ENCODE measurements around the gene CASQ2. TPM values are rescaled to one million over a fixed set of nuclear protein-coding genes. Genes with fewer than 3 reads are reported as not detected.
A peak's percentile ranks its signal among the peaks of the same experiment; 100 is the strongest.

CASQ2 gene
- total RNA-seq: 75.2 TPM
- polyA plus RNA-seq: 111 TPM

DNA sequence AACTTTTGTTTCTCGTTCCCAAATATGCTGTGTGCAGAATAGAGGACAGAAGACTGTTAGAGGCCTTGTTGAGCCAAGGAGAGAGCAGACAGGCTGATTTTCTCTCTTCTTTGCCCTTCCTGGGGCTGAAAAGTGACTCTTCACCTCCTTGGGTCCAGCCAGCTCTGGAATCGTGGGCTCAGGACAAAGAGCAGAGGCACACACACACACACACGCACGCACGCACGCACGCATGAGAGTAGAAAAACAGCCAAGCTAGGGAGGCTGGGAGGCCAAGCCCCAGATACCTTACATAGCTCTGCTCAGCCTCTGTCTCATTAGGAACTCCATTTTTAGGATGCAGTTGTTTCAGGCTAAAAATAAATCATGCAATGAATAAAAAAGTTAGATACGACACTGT, at the start of gene CASQ2:
CASQ2 (minus strand) TSS at position 166 of the 400 bp plus-strand sequence. CDS start 173 bp downstream, outside the sequence.
- Histone ChIP-seq H3K4me3 (ENCODE audit: low read depth, low read length) (no peak within 1 kb of the TSS), H3K27ac (ENCODE audit: low read depth) (no peak within 1 kb of the TSS), H3K36me3 (ENCODE audit: insufficient read depth) (no peaks in the 10 kb centered on the region), H3K4me1 (ENCODE audit: insufficient read depth) (no peaks in the 10 kb centered on the region)
- DNase-seq (ENCODE audit: extremely low spot score): no peak
- WGBS: 61% methylated on average over 8 of the region's 8 CpGs

DNA sequence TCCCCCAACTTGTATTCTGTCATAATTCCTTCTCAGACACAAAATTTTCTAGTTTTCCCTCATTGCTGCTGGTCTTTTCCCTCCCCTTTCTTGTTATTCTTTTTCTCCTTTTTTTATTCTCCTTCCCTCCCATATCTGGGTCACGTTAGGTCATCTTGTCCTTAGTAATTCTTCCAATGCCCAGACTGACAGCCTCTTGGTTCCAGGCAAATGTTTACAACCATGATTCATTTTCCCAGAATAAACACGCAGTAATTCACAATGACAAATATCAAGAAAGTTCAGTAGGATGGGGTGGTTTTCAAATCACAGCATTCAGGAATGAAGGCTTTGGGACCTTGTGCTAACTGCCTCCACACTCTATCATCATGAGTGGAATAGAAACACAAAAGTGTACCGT, 47.2 kb upstream of the CASQ2 start:
- DNase-seq (ENCODE audit: extremely low spot score): no peak
- Histone ChIP-seq H3K4me1 (ENCODE audit: insufficient read depth) (no peaks in the 10 kb centered on the region), H3K36me3 (ENCODE audit: insufficient read depth) (no peaks in the 10 kb centered on the region), H3K27ac (ENCODE audit: low read depth) (no peak overlapping the region), H3K4me3 (ENCODE audit: low read depth, low read length) (no peak overlapping the region)
- 69% methylated on average over 3 of the region's 3 CpGs for WGBS

DNA sequence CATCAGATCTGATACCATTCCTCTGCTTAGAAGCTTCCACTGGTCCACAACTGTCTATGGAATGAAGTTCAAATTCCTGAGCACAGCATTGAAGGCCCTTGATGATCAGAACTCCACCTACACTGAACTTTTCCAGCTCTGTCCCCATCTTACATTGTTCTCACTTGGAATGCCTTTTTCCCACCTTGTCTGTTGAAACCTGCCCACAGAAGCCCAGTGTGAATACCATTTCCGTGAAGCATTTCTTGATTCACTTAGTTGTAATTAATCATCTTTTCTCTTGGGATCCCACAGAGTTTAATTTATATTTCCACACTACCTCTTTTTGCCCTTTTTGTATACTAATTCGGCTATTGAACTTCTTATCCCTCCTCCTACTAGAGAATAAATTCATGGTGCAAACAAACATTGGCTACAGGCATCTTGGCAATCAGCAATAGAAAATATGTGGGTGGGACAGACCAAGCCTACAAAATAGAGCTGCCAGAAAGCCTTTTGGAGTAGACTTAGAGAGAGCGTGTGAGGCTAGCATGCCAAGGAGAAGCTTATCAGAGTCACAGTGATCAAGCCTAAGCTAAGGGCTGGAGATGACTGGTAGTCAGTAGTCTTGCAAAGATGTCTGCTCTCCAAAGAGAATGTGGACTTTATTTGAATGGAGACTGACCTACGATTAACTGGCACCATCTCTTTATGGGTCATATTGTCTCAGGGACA, 46.3 kb upstream of the CASQ2 start:
- Histone ChIP-seq H3K36me3 (ENCODE audit: insufficient read depth) (no peaks in the 10 kb centered on the region), H3K4me1 (ENCODE audit: insufficient read depth) (no peaks in the 10 kb centered on the region), H3K27ac (ENCODE audit: low read depth) (no peak overlapping the region), H3K4me3 (ENCODE audit: low read depth, low read length) (no peak overlapping the region)
- no peak for DNase-seq (ENCODE audit: extremely low spot score)
- 67% methylated on average over 4 of the region's 4 CpGs for WGBS

DNA sequence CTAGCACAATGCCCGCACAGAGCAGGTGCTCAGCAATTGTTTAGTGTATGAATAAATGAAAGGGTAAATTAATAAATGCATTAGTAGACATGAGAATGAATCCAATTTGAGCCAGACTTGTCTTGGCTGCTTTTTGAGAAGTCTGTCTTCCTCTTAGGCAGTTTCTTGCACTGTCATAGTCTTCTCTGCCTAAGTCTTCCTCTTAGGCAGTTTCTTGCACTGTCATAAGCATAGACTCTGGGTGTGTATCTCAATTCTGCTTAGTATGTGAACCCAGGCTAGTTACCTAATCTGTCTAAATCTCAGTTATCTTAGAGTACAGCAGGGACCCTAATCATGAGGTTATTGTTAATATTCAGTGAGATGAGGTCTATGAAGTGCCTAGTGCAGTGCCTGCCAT, 45.2 kb upstream of the CASQ2 start:
- Histone ChIP-seq H3K4me1 (ENCODE audit: insufficient read depth) (no peaks in the 10 kb centered on the region), H3K36me3 (ENCODE audit: insufficient read depth) (no peaks in the 10 kb centered on the region), H3K27ac (ENCODE audit: low read depth) (no peak overlapping the region), H3K4me3 (ENCODE audit: low read depth, low read length) (no peak overlapping the region)
- WGBS: 97% methylated on average over 1 of the region's 1 CpG
- DNase-seq (ENCODE audit: extremely low spot score): no peak

- 43% methylated on average over 3 of the region's 3 CpGs for WGBS
- DNase-seq (ENCODE audit: extremely low spot score): no peak
- no peak overlapping the region for H3K4me3 ChIP-seq (ENCODE audit: low read depth, low read length)
- no peaks in the 10 kb centered on the region for H3K4me1 ChIP-seq (ENCODE audit: insufficient read depth)
- H3K36me3 ChIP-seq (ENCODE audit: insufficient read depth): no peaks in the 10 kb centered on the region
- H3K27ac ChIP-seq (ENCODE audit: low read depth): no peak overlapping the region
Observed at GRCh38 chr1:115811140-115811828, 42.8 kb upstream of the CASQ2 start.

DNA sequence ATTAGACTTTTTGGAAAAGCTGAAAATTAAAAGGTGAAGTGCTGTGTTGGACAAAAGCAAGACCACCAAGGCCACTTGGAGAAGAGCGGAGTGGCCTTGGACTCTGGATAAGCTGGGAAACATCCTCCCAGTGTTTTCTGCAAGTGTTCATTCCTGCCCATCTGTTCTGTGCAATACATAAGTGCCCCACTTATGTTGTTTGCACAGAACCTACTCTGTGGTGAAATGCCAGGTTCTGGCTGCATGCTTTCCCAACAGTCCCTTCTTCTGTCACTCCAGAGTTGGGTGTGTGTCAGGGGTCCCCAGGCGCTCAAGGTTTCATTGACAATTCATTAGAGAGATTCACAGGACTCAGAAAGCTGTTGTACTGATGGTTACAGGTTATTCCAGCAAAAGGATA, 42.1 kb upstream of the CASQ2 start:
- Histone ChIP-seq H3K4me3 (ENCODE audit: low read depth, low read length) (no peak overlapping the region), H3K27ac (ENCODE audit: low read depth) (no peak overlapping the region), H3K4me1 (ENCODE audit: insufficient read depth) (no peaks in the 10 kb centered on the region), H3K36me3 (ENCODE audit: insufficient read depth) (no peaks in the 10 kb centered on the region)
- WGBS: 94% methylated on average over 2 of the region's 2 CpGs
- no peak for DNase-seq (ENCODE audit: extremely low spot score)

GRCh38 chr1:115809847-115810246, 41.3 kb upstream of the CASQ2 start:
- Histone ChIP-seq H3K4me1 (ENCODE audit: insufficient read depth) (no peaks in the 10 kb centered on the region), H3K4me3 (ENCODE audit: low read depth, low read length) (no peak overlapping the region), H3K36me3 (ENCODE audit: insufficient read depth) (no peaks in the 10 kb centered on the region), H3K27ac (ENCODE audit: low read depth) (no peak overlapping the region)
- 64% methylated on average over 2 of the region's 2 CpGs for WGBS
- no peak for DNase-seq (ENCODE audit: extremely low spot score)

- no peak overlapping the region for H3K27ac ChIP-seq (ENCODE audit: low read depth)
- no peaks in the 10 kb centered on the region for H3K4me1 ChIP-seq (ENCODE audit: insufficient read depth)
- DNase-seq (ENCODE audit: extremely low spot score): no peak
- no peak overlapping the region for H3K4me3 ChIP-seq (ENCODE audit: low read depth, low read length)
- H3K36me3 ChIP-seq (ENCODE audit: insufficient read depth): no peaks in the 10 kb centered on the region
Observed at GRCh38 chr1:115809076-115809475, 40.6 kb upstream of the CASQ2 start.

- peak; percentile 23 for DNase-seq (ENCODE audit: extremely low spot score)
- H3K4me1 ChIP-seq (ENCODE audit: insufficient read depth): no peaks in the 10 kb centered on the region
- H3K27ac ChIP-seq (ENCODE audit: low read depth): no peak overlapping the region
- WGBS: 8% methylated on average over 2 of the region's 2 CpGs
- no peak overlapping the region for H3K4me3 ChIP-seq (ENCODE audit: low read depth, low read length)
- no peaks in the 10 kb centered on the region for H3K36me3 ChIP-seq (ENCODE audit: insufficient read depth)
Observed at GRCh38 chr1:115807723-115808122, 39.2 kb upstream of the CASQ2 start.

- no peak for DNase-seq (ENCODE audit: extremely low spot score)
Observed at GRCh38 chr1:115805597-115805996, 37.1 kb upstream of the CASQ2 start.

DNA sequence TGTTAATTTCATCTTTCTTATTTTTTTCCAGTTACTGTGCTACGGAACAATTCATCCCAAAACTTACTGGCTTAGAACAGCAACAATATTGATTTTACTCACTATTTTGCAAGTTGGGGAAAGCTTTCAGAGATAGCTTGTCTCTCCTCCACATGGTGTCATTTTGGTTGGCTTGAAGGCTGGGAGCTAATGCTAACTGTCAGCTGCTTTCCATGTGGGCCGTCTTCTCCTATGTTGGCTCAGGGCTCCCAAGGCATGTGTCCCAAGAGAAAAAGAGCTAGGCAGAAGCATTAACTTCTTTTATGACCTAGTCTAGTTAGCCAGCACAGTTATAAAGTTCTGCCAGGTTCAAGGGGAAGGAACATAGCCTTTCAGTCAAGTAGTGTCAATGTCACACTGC, 33.9 kb upstream of the CASQ2 start:
- DNase-seq (ENCODE audit: extremely low spot score): no peak
- Histone ChIP-seq H3K4me1 (ENCODE audit: insufficient read depth) (no peaks in the 10 kb centered on the region), H3K4me3 (ENCODE audit: low read depth, low read length) (no peak overlapping the region), H3K27ac (ENCODE audit: low read depth) (no peak overlapping the region), H3K36me3 (ENCODE audit: insufficient read depth) (no peaks in the 10 kb centered on the region)
- 60% methylated on average over 2 of the region's 2 CpGs for WGBS

More at GRCh38 chr1:115805597-115805996, 37.1 kb upstream of the CASQ2 start:
- H3K36me3 ChIP-seq (ENCODE audit: insufficient read depth): no peaks in the 10 kb centered on the region
- WGBS: 88% methylated on average over 1 of the region's 1 CpG
- H3K4me1 ChIP-seq (ENCODE audit: insufficient read depth): no peaks in the 10 kb centered on the region
- no peak overlapping the region for H3K4me3 ChIP-seq (ENCODE audit: low read depth, low read length)
- H3K27ac ChIP-seq (ENCODE audit: low read depth): no peak overlapping the region

GRCh38 chr1:115797486-115797885, 29.0 kb upstream of the CASQ2 start:
- no peak for DNase-seq (ENCODE audit: extremely low spot score)
- Histone ChIP-seq H3K36me3 (ENCODE audit: insufficient read depth) (no peaks in the 10 kb centered on the region), H3K27ac (ENCODE audit: low read depth) (no peak overlapping the region), H3K4me1 (ENCODE audit: insufficient read depth) (no peaks in the 10 kb centered on the region), H3K4me3 (ENCODE audit: low read depth, low read length) (no peak overlapping the region)
- 88% methylated on average over 4 of the region's 4 CpGs for WGBS

- Histone ChIP-seq H3K36me3 (ENCODE audit: insufficient read depth) (no peaks in the 10 kb centered on the region), H3K27ac (ENCODE audit: low read depth) (no peak overlapping the region), H3K4me3 (ENCODE audit: low read depth, low read length) (no peak overlapping the region), H3K4me1 (ENCODE audit: insufficient read depth) (no peaks in the 10 kb centered on the region)
- 65% methylated on average over 5 of the region's 5 CpGs for WGBS
- no peak for DNase-seq (ENCODE audit: extremely low spot score)
Observed at GRCh38 chr1:115796897-115797296, 28.4 kb upstream of the CASQ2 start.

GRCh38 chr1:115796036-115796435, 27.5 kb upstream of the CASQ2 start:
- Histone ChIP-seq H3K4me3 (ENCODE audit: low read depth, low read length) (no peak overlapping the region), H3K27ac (ENCODE audit: low read depth) (no peak overlapping the region), H3K36me3 (ENCODE audit: insufficient read depth) (no peaks in the 10 kb centered on the region), H3K4me1 (ENCODE audit: insufficient read depth) (no peaks in the 10 kb centered on the region)
- WGBS: 76% methylated on average over 6 of the region's 6 CpGs
- DNase-seq (ENCODE audit: extremely low spot score): no peak
